H1 (cell line): ENCODE data around the gene GRIK1.

Experiments used
- EP300 ChIP-seq, 2 experiments: IDR thresholded peaks; 1 replicate in 1 of 2; 2 replicates in 1 of 2; pipeline ENCODE4 v1.6.1; 2011 to 2012; ENCODE audit warnings: low read depth in 2 of 2, low read length in 2 of 2, mild to moderate bottlenecking in 2 of 2, borderline replicate concordance in 1 of 2, inconsistent platforms in 1 of 2, moderate library complexity in 1 of 2
- EZH2 ChIP-seq: fragments of 200-600 bp; sonication (generic); IDR thresholded peaks from 2 replicates; pipeline ENCODE4 v1.7.1; 2012; ENCODE audit warnings: low read depth, mild to moderate bottlenecking, moderate library complexity, low read length, inconsistent platforms; ENCODE audit not compliant: severe bottlenecking
- JUN ChIP-seq: IDR thresholded peaks from 2 replicates; pipeline ENCODE4 v1.6.1; 2011; ENCODE audit warnings: low read depth, mild to moderate bottlenecking, improper control_type of control experiment, low read length
- JUND ChIP-seq: IDR thresholded peaks from 2 replicates; pipeline ENCODE4 v1.6.1; 2011; ENCODE audit warnings: mild to moderate bottlenecking, improper control_type of control experiment, low read length
- KDM1A ChIP-seq: fragments of 200-600, 300-600 bp; sonication (generic); IDR thresholded peaks from 2 replicates; pipeline ENCODE4 v1.7.1; 2016; ENCODE audit warnings: mild to moderate bottlenecking, low read length, borderline replicate concordance
- PHF8 ChIP-seq: fragments of 200-600 bp; sonication (generic); conservative IDR thresholded peaks from 2 replicates; pipeline ENCODE4 v1.7.1; 2012; ENCODE audit warnings: low read depth, mild to moderate bottlenecking, inconsistent platforms, low read length, moderate library complexity
- POLR2A ChIP-seq, 2 experiments: IDR thresholded peaks; 1 replicate in 1 of 2; 2 replicates in 1 of 2; pipeline ENCODE4 v1.6.1; 2011; ENCODE audit warnings: low read depth in 2 of 2, low read length in 2 of 2, mild to moderate bottlenecking in 2 of 2; ENCODE audit errors: control extremely low read depth in 1 of 2
- SUZ12 ChIP-seq: fragments of 200-600 bp; sonication (generic); IDR thresholded peaks from 2 replicates; pipeline ENCODE4 v1.6.1; 2012; ENCODE audit warnings: mild to moderate bottlenecking, inconsistent platforms, low read length, moderate library complexity, mixed read lengths
- YY1 ChIP-seq: IDR thresholded peaks from 2 replicates; pipeline ENCODE4 v1.6.1; 2011; ENCODE audit warnings: low read depth, mild to moderate bottlenecking, low read length
- ZNF274 ChIP-seq: IDR thresholded peaks from 2 replicates; pipeline ENCODE4 v1.7.0; 2012; ENCODE audit warnings: low read length, borderline replicate concordance; ENCODE audit errors: extremely low read depth
- TF ChIP-seq, protein P1 (sequence below), 3 experiments: IDR thresholded peaks; 1 replicate in 2 of 3; 2 replicates in 1 of 3; pipeline versions ENCODE4 v1.5.1 to v1.6.1; 2011; ENCODE audit warnings: low read length in 3 of 3, mild to moderate bottlenecking in 3 of 3, inconsistent platforms in 2 of 3, low read depth in 1 of 3, moderate library complexity in 1 of 3; ENCODE audit not compliant: insufficient read depth in 1 of 3; ENCODE audit errors: control extremely low read depth in 1 of 3
- TF ChIP-seq, protein P2 (sequence below): IDR thresholded peaks from 2 replicates; pipeline ENCODE4 v1.6.1; 2011; ENCODE audit warnings: low read depth, mild to moderate bottlenecking, low read length; ENCODE audit not compliant: insufficient read depth

DNA sequence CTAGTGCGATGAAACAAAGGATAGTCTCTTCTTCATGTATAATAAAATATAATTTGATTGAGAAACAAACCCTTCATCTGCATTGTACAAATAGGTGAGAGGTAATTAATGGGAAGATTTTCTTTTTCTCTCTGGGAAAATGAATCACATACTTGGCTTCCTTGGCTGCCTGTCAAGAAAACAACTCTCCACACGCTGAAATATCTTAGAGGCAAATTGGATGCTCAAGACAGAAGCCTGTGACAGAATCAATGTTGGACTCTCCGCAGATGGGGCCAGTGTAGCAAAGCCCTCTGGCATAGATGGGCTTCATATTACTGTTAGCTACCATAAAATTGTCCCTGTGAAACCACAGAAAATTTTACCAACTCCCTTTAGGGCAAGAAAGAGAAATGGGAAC is 186.6 kb downstream of the GRIK1 start:
- TF ChIP-seq EP300 (IDR thresholded peaks at IDR 0.05; ENCODE audit: borderline replicate concordance in 1 of 2, low read depth in 2 of 2, low read length in 2 of 2) (no peak), YY1 (no peak), ZNF274 (no peak), POLR2A (IDR thresholded peaks at IDR 0.05; ENCODE audit: control extremely low read depth in 1 of 2, low read depth in 2 of 2, low read length in 2 of 2) (no peak), SUZ12 (no peak), JUND (no peak), KDM1A (no peak), EZH2 (no peak), JUN (no peak), PHF8 (no peak)
- TF ChIP-seq, protein P1, sequence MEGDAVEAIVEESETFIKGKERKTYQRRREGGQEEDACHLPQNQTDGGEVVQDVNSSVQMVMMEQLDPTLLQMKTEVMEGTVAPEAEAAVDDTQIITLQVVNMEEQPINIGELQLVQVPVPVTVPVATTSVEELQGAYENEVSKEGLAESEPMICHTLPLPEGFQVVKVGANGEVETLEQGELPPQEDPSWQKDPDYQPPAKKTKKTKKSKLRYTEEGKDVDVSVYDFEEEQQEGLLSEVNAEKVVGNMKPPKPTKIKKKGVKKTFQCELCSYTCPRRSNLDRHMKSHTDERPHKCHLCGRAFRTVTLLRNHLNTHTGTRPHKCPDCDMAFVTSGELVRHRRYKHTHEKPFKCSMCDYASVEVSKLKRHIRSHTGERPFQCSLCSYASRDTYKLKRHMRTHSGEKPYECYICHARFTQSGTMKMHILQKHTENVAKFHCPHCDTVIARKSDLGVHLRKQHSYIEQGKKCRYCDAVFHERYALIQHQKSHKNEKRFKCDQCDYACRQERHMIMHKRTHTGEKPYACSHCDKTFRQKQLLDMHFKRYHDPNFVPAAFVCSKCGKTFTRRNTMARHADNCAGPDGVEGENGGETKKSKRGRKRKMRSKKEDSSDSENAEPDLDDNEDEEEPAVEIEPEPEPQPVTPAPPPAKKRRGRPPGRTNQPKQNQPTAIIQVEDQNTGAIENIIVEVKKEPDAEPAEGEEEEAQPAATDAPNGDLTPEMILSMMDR (IDR thresholded peaks at IDR 0.05; ENCODE audit: control extremely low read depth in 1 of 3, insufficient read depth in 1 of 3, low read depth in 1 of 3, low read length in 3 of 3): no peak
- TF ChIP-seq, protein P2, sequence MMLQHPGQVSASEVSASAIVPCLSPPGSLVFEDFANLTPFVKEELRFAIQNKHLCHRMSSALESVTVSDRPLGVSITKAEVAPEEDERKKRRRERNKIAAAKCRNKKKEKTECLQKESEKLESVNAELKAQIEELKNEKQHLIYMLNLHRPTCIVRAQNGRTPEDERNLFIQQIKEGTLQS: no peak
